Suprapubic skin (tissue), 4 donors: ENCODE measurements around the gene STMP1. TPM values are rescaled to one million over a fixed set of nuclear protein-coding genes. Genes with fewer than 3 reads are reported as not detected.

Experiments used
- DNase-seq, 2 donors: peaks; one replicate each; pipeline ENCODE4 v3.0.0-alpha.2; 2019; ENCODE audit warnings: low spot score in 2 of 2
- H3K27ac ChIP-seq: fragments of 200-600 bp; sonication (generic); one replicate; pipeline ENCODE4 v1.5.1; 2019
- H3K27me3 ChIP-seq: fragments of 200-600 bp; sonication (generic); one replicate; pipeline ENCODE4 v1.5.1; 2019
- H3K36me3 ChIP-seq: fragments of 200-600 bp; sonication (generic); one replicate; pipeline ENCODE4 v1.5.1; 2019
- H3K4me1 ChIP-seq: fragments of 200-600 bp; sonication (generic); one replicate; pipeline ENCODE4 v1.5.1; 2019
- H3K4me3 ChIP-seq: fragments of 200-600 bp; sonication (generic); one replicate; pipeline ENCODE4 v1.5.1; 2019; ENCODE audit warnings: mild to moderate bottlenecking
- H3K9me3 ChIP-seq: fragments of 200-600 bp; sonication (generic); one replicate; pipeline ENCODE4 v1.5.1; 2019
- EP300 ChIP-seq: sonication (generic); formaldehyde crosslinking; IDR thresholded peaks from one replicate; pipeline ENCODE4 v1.6.1; 2017; ENCODE audit warnings: antibody characterized with exemption
- POLR2A ChIP-seq, 2 donors: fragments of 450-650 bp; IDR thresholded peaks; one replicate each; pipeline ENCODE4 v1.6.1; 2017; ENCODE audit warnings: antibody characterized with exemption in 2 of 2, mild to moderate bottlenecking in 2 of 2, moderate library complexity in 2 of 2
- POLR2AphosphoS5 ChIP-seq, 3 donors: sonication (generic); formaldehyde crosslinking; IDR thresholded peaks; one replicate each; pipeline ENCODE4 v1.6.1; 2017; ENCODE audit warnings: antibody characterized with exemption in 3 of 3
- WGBS: methylation state at CpG from one replicate; pipeline ENCODE4 v1.1.5; 2018; 5-methylcytosine and 5-hydroxymethylcytosine counted together
- total RNA-seq, 4 donors: library from RNA; depleted of rRNA; stranded (reverse); fragments of >200 nt; gene quantifications; one replicate each; pipeline ENCODE4 v1.1.0, GENCODE V29; 2016
- TF ChIP-seq, protein P1 (sequence below), 2 donors: fragments of 200-600 bp in 1 of 2; fragments of 450-650 bp in 1 of 2; sonication (generic) in 1 of 2; IDR thresholded peaks; one replicate each; pipeline ENCODE4 v1.5.1; 2016 to 2019; ENCODE audit warnings: antibody characterized with exemption in 2 of 2, mild to moderate bottlenecking in 1 of 2, moderate library complexity in 1 of 2

STMP1 gene
- total RNA-seq, 4 donors from 2014 or later = 15.0 to 24.7 (median 16.3) TPM

DNA sequence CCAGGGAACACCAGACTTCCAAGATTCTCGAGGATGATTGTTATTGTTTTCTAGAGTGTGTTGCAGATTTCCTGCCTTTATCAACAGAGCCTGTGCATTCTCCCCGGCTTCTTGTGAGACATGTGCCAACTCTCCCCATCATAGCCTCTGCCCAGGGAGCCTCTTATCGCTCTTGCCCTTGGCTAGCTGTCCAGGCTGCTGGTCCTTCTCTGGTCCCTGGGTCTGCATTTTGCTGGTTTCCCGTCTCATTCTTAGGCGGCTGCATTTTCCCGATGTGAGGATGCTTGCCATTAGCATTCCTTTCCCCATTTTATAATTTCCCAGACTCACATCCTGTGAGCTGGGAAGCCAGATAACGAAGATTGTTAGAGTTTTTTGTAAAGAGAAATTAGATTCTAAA, 50.5 kb downstream of the STMP1 start:
- H3K36me3 ChIP-seq = no peaks in the 10 kb centered on the region
- H3K27me3 ChIP-seq = no peaks in the 10 kb centered on the region
- no peak for DNase-seq
- TF ChIP-seq POLR2A (IDR thresholded peaks at IDR 0.05) (no peak), POLR2AphosphoS5 (IDR thresholded peaks at IDR 0.05) (no peak), EP300 (no peak)
- TF ChIP-seq, protein P1, sequence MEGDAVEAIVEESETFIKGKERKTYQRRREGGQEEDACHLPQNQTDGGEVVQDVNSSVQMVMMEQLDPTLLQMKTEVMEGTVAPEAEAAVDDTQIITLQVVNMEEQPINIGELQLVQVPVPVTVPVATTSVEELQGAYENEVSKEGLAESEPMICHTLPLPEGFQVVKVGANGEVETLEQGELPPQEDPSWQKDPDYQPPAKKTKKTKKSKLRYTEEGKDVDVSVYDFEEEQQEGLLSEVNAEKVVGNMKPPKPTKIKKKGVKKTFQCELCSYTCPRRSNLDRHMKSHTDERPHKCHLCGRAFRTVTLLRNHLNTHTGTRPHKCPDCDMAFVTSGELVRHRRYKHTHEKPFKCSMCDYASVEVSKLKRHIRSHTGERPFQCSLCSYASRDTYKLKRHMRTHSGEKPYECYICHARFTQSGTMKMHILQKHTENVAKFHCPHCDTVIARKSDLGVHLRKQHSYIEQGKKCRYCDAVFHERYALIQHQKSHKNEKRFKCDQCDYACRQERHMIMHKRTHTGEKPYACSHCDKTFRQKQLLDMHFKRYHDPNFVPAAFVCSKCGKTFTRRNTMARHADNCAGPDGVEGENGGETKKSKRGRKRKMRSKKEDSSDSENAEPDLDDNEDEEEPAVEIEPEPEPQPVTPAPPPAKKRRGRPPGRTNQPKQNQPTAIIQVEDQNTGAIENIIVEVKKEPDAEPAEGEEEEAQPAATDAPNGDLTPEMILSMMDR (IDR thresholded peaks at IDR 0.05) = no peak
- 70% methylated on average over 7 of the region's 7 CpGs for WGBS
- H3K4me3 ChIP-seq = no peak overlapping the region
- H3K27ac ChIP-seq = no peak overlapping the region
- H3K9me3 ChIP-seq = no peaks in the 10 kb centered on the region
- H3K4me1 ChIP-seq = peaks cover 17% of the 10 kb centered on the region

DNA sequence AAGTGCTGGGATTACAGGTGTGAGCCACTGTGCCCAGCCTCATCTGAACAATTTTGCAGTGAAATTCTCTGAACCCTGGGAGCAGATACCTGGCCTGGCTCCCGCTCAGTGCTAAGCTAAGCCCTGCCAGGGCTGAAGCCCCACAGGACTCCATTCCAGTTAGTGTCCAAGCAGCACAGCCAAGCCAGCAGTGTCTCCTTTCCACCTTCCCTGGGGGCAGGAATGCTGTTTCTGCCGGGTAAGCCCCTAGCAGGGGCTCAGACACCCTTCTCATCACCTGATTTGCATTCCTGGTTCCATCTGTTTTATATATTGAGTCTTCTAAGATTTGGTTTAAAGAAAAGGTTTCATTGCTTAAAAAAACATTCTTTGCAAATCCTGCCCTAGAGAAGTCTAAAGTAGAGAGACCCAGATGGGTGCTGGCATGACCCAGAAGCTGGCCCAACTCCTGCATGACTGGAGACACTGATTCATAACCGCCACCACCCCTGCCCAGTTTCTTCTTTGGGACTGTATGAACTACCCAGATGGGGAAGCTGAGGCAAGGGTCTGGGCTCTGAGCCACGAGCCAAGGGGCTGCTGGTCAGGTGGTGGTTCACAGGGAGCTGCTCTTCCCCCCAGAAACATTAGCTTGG, 51.6 kb downstream of the STMP1 start:
- TF ChIP-seq POLR2A (IDR thresholded peaks at IDR 0.05) = no peak
- TF ChIP-seq, protein P1 (IDR thresholded peaks at IDR 0.05) = no peak
- no peak for TF ChIP-seq EP300
- TF ChIP-seq POLR2AphosphoS5 (IDR thresholded peaks at IDR 0.05) = no peak
- Histone ChIP-seq H3K4me1 (peaks cover 13% of the 10 kb centered on the region), H3K27ac (no peak overlapping the region), H3K4me3 (no peak overlapping the region), H3K27me3 (no peaks in the 10 kb centered on the region), H3K36me3 (no peaks in the 10 kb centered on the region), H3K9me3 (no peaks in the 10 kb centered on the region)
- no peak for DNase-seq
- 67% methylated on average over 4 of the region's 4 CpGs for WGBS

DNA sequence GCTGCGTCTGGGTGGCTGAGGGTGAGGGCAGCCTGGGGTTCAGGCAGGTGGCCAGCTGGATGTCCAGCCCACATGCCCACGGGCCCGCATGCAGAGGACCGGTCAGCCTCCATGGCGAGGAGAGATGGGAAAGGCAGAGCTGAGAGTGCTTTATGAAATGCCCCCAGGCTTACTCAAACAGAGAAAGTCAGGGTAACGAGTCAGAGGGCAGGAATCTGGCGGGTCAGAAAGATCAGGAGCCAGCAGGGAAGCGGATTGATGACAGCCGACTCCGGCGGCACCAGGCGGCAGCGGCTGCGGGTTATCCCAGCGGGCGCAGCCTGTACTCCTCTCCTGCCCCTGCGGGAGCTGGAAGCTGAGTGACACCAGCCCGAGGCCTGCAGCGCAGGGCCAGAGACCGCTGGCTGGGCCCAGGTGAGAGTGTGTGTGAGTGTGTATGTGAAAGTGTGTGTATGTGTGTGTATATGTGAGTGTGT, 52.3 kb downstream of the STMP1 start:
- 54% methylated on average over 15 of the region's 20 CpGs for WGBS

DNA sequence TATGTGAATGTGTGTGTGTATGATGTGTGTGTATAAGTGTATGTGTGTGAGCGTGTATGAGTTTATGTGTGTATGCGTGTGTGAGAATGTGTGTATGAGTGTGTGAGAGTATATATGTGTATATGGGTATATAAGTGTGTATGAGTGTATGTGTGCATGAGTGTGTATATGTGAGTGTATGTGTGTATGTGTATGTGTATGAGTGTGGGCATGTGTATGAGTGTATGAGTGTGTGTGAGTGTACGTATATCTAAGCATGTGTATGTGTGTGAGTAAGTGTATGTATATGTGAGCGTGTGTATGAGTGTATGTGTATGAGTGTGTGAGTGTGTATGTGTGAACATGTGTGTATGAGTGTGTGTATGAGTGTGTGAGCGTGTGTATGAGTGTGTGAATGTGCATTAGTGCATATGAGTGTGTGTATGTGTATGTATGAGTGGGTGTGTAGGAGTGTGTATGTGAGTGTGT, 52.8 kb downstream of the STMP1 start:
- no peaks in the 10 kb centered on the region for H3K36me3 ChIP-seq
- no peak overlapping the region for H3K27ac ChIP-seq
- H3K4me3 ChIP-seq = no peak overlapping the region
- H3K27me3 ChIP-seq = no peaks in the 10 kb centered on the region
- H3K4me1 ChIP-seq = peaks cover 13% of the 10 kb centered on the region
- 91% methylated on average over 5 of the region's 5 CpGs for WGBS
- DNase-seq = no peak
- TF ChIP-seq, protein P1 (IDR thresholded peaks at IDR 0.05) = no peak
- TF ChIP-seq POLR2A (IDR thresholded peaks at IDR 0.05) (no peak), POLR2AphosphoS5 (IDR thresholded peaks at IDR 0.05) (no peak), EP300 (no peak)
- no peaks in the 10 kb centered on the region for H3K9me3 ChIP-seq

More for the DNA sequence above, 52.3 kb downstream of the STMP1 start:
- Histone ChIP-seq H3K9me3 (no peaks in the 10 kb centered on the region), H3K4me1 (peaks cover 13% of the 10 kb centered on the region), H3K4me3 (no peak overlapping the region), H3K27me3 (no peaks in the 10 kb centered on the region), H3K27ac (no peak overlapping the region), H3K36me3 (no peaks in the 10 kb centered on the region)
- DNase-seq = no peak
- no peak for TF ChIP-seq POLR2AphosphoS5 (IDR thresholded peaks at IDR 0.05)
- TF ChIP-seq EP300 = no peak
- TF ChIP-seq, protein P1 (IDR thresholded peaks at IDR 0.05) = no peak
- TF ChIP-seq POLR2A (IDR thresholded peaks at IDR 0.05) = no peak

DNA sequence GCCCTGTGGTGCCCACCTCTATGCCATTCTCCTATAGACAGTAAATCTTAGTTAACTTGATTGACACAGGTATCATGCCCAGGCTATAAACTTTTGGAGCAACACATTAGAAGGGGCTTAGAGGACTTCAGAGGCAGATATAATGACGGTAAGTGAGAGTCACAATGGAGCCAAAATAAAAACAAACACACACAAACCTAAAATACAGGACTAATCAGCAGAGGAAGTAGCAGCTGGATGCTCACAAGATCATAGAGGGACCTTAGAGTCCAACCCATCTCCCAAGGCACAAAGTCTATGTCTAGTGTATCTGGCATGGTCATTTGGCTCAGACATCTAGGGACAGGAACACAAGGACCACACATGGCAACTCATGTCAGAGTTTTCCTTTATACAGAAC, 53.4 kb downstream of the STMP1 start:
- DNase-seq = no peak
- TF ChIP-seq POLR2A (IDR thresholded peaks at IDR 0.05) (no peak), EP300 (no peak), POLR2AphosphoS5 (IDR thresholded peaks at IDR 0.05) (no peak)
- TF ChIP-seq, protein P1 (IDR thresholded peaks at IDR 0.05) = no peak
- H3K36me3 ChIP-seq = no peaks in the 10 kb centered on the region
- no peaks in the 10 kb centered on the region for H3K27me3 ChIP-seq
- peaks cover 13% of the 10 kb centered on the region for H3K4me1 ChIP-seq
- H3K9me3 ChIP-seq = no peaks in the 10 kb centered on the region
- no peak overlapping the region for H3K27ac ChIP-seq
- WGBS = 100% methylated on average over 1 of the region's 1 CpG
- H3K4me3 ChIP-seq = no peak overlapping the region
